ENCODE results near the gene RAB29.

DNA sequence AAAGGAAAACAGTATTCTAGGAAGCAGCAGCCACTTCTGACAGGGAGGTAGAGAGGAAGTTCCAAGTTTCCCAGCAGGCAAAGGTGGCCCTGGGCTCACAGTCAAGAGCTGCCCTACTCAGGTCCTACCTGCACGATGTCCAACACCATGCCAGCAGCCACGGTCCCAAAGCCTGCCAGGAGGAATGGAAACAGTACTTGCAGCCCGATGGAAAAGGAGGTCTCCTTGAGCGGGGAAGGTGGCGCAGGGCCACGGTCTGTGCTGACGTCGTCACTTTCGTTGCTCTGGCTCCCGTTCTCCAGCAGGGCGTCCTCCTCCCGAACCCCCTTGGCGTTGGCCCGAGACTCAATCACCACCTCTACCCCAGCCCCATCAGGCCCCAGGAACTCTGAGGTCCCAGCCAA is 34.7 kb upstream of the RAB29 start:
- TF ChIP-seq CTCF (IDR thresholded peaks at IDR 0.05) (no peak), POLR2AphosphoS5 (IDR thresholded peaks at IDR 0.05; ENCODE audit: low read depth, low read length) (no peak)
- TF ChIP-seq, protein P1, sequence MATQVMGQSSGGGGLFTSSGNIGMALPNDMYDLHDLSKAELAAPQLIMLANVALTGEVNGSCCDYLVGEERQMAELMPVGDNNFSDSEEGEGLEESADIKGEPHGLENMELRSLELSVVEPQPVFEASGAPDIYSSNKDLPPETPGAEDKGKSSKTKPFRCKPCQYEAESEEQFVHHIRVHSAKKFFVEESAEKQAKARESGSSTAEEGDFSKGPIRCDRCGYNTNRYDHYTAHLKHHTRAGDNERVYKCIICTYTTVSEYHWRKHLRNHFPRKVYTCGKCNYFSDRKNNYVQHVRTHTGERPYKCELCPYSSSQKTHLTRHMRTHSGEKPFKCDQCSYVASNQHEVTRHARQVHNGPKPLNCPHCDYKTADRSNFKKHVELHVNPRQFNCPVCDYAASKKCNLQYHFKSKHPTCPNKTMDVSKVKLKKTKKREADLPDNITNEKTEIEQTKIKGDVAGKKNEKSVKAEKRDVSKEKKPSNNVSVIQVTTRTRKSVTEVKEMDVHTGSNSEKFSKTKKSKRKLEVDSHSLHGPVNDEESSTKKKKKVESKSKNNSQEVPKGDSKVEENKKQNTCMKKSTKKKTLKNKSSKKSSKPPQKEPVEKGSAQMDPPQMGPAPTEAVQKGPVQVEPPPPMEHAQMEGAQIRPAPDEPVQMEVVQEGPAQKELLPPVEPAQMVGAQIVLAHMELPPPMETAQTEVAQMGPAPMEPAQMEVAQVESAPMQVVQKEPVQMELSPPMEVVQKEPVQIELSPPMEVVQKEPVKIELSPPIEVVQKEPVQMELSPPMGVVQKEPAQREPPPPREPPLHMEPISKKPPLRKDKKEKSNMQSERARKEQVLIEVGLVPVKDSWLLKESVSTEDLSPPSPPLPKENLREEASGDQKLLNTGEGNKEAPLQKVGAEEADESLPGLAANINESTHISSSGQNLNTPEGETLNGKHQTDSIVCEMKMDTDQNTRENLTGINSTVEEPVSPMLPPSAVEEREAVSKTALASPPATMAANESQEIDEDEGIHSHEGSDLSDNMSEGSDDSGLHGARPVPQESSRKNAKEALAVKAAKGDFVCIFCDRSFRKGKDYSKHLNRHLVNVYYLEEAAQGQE (IDR thresholded peaks at IDR 0.05; ENCODE audit: insufficient read depth in 1 of 2, low read depth in 2 of 2, low read length in 1 of 2) = no peak
